ENCODE data around the gene IPP. TPM values are rescaled to one million over a fixed set of nuclear protein-coding genes. Genes with fewer than 3 reads are reported as not detected.

IPP gene
- total and polyA plus RNA-seq, 2 of the 8 experiments (the other 6 are each of a cell fraction or from before 2014, with no cell fraction given): 1.4 to 5.6 TPM

DNA sequence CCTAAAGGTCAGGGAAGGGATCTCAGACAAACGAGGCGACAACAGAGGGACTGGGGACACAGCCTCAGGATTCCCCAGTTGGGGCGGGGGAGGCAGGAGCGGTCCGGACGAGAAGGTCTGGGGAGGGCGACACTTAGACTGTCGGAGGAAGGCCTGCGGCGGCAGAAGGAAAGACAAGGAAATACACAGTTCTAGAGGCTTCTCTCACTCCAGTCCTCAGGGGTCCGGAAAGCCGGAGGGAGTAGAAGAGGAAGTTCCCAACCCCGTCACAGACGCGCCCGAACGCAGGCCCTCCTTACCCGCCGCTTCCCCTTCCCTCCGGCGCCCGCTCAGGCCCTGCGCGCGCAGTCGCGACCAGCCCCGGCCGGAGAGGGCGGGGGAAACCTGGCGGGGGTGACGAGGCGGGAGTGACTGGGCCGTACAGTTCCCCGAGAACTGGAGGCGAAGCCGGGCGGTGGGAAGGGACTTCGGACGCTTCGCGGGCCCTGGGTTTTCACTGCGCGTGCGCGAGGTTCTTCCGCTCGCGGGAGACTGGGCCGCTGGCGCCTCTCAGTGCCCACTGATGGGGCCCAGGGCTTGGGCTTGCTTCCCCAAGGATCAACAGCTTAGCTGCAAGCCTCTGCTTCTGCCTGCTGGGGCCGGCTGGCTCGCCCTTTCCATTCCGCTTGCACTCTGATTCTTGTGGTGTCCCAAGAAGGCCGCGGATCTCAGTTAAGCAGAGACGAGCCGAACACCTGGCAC is at the start of gene IPP (continued):
- TF ChIP-seq, protein P1, sequence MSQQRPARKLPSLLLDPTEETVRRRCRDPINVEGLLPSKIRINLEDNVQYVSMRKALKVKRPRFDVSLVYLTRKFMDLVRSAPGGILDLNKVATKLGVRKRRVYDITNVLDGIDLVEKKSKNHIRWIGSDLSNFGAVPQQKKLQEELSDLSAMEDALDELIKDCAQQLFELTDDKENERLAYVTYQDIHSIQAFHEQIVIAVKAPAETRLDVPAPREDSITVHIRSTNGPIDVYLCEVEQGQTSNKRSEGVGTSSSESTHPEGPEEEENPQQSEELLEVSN (IDR thresholded peaks at IDR 0.05): peak; percentile 67
- no peak for TF ChIP-seq CEBPB (IDR thresholded peaks at IDR 0.05; ENCODE audit: low read depth, low read length)
- peak; percentile 79 for TF ChIP-seq CREB1 (IDR thresholded peaks at IDR 0.05)
- peak; percentile 67 to 96 for TF ChIP-seq POLR2A (IDR thresholded peaks at IDR 0.05; ENCODE audit: control extremely low read depth in 1 of 2, low read depth in 2 of 2, low read length in 2 of 2)
- TF ChIP-seq NRF1 (IDR thresholded peaks at IDR 0.05; ENCODE audit: low read depth, low read length): peak; percentile 92
- TF ChIP-seq, protein P2, sequence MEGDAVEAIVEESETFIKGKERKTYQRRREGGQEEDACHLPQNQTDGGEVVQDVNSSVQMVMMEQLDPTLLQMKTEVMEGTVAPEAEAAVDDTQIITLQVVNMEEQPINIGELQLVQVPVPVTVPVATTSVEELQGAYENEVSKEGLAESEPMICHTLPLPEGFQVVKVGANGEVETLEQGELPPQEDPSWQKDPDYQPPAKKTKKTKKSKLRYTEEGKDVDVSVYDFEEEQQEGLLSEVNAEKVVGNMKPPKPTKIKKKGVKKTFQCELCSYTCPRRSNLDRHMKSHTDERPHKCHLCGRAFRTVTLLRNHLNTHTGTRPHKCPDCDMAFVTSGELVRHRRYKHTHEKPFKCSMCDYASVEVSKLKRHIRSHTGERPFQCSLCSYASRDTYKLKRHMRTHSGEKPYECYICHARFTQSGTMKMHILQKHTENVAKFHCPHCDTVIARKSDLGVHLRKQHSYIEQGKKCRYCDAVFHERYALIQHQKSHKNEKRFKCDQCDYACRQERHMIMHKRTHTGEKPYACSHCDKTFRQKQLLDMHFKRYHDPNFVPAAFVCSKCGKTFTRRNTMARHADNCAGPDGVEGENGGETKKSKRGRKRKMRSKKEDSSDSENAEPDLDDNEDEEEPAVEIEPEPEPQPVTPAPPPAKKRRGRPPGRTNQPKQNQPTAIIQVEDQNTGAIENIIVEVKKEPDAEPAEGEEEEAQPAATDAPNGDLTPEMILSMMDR (IDR thresholded peaks at IDR 0.05; ENCODE audit: control extremely low read depth in 1 of 3, insufficient read depth in 1 of 3, low read depth in 1 of 3, low read length in 3 of 3): peak in 2 of 3 experiments; percentile 5 to 7; a peak in 1 of 4 replicates
- TF ChIP-seq SP1 (IDR thresholded peaks at IDR 0.05; ENCODE audit: low read depth, low read length): peak; percentile 4; the same call in 1 of the 2 replicates
- TF ChIP-seq SAP30 (IDR thresholded peaks at IDR 0.05; ENCODE audit: insufficient read depth, insufficient replicate concordance, low read length): no peak
- TF ChIP-seq, protein P3, sequence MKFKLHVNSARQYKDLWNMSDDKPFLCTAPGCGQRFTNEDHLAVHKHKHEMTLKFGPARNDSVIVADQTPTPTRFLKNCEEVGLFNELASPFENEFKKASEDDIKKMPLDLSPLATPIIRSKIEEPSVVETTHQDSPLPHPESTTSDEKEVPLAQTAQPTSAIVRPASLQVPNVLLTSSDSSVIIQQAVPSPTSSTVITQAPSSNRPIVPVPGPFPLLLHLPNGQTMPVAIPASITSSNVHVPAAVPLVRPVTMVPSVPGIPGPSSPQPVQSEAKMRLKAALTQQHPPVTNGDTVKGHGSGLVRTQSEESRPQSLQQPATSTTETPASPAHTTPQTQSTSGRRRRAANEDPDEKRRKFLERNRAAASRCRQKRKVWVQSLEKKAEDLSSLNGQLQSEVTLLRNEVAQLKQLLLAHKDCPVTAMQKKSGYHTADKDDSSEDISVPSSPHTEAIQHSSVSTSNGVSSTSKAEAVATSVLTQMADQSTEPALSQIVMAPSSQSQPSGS (IDR thresholded peaks at IDR 0.05; ENCODE audit: low read length): 0 out of 2 replicates have a peak, but pooled peaks have one; percentile 77
- no peak for TF ChIP-seq FOSL1 (IDR thresholded peaks at IDR 0.05; ENCODE audit: insufficient read depth, low read depth, low read length)
- TF ChIP-seq, protein P4, sequence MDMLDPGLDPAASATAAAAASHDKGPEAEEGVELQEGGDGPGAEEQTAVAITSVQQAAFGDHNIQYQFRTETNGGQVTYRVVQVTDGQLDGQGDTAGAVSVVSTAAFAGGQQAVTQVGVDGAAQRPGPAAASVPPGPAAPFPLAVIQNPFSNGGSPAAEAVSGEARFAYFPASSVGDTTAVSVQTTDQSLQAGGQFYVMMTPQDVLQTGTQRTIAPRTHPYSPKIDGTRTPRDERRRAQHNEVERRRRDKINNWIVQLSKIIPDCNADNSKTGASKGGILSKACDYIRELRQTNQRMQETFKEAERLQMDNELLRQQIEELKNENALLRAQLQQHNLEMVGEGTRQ (IDR thresholded peaks at IDR 0.05; ENCODE audit: low read length): no peak
- no peak; a peak in 1 of 3 replicates for TF ChIP-seq EP300 (IDR thresholded peaks at IDR 0.05; ENCODE audit: borderline replicate concordance in 1 of 2, low read depth in 2 of 2, low read length in 2 of 2)
- no peak for TF ChIP-seq NANOG (IDR thresholded peaks at IDR 0.05; ENCODE audit: insufficient read depth, low read depth, low read length, poor library complexity, severe bottlenecking)
- TF ChIP-seq, protein P5, sequence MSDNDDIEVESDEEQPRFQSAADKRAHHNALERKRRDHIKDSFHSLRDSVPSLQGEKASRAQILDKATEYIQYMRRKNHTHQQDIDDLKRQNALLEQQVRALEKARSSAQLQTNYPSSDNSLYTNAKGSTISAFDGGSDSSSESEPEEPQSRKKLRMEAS (IDR thresholded peaks at IDR 0.05): peak; percentile 45; the same call in 1 of the 2 replicates
- no peak for TF ChIP-seq HDAC6 (IDR thresholded peaks at IDR 0.05; ENCODE audit: low read depth, low read length)
- no peak for TF ChIP-seq SP2 (IDR thresholded peaks at IDR 0.05; ENCODE audit: low read length)
- peak; percentile 6; the same call in 1 of the 2 replicates for TF ChIP-seq BACH1 (IDR thresholded peaks at IDR 0.05; ENCODE audit: low read length)
- TF ChIP-seq YY1 (IDR thresholded peaks at IDR 0.05; ENCODE audit: low read depth, low read length): no peak
